ENCODE measurements around the gene TBK1. TPM values are rescaled to one million over a fixed set of nuclear protein-coding genes. Genes with fewer than 3 reads are reported as not detected.

TBK1 gene
- total RNA-seq, 1 experiment from 2014 or later = 15.9 TPM

GRCh38 chr12:64476844-64477243, 24.9 kb downstream of the TBK1 start (continued):
- TF ChIP-seq AFF4 (CRISPR knock-in tag; IDR thresholded peaks at IDR 0.05; ENCODE audit: borderline replicate concordance) = no peak
- TF ChIP-seq PREB (CRISPR knock-in tag; IDR thresholded peaks at IDR 0.05; ENCODE audit: borderline replicate concordance) = no peak
- no peak for TF ChIP-seq ZNF512 (CRISPR knock-in tag; IDR thresholded peaks at IDR 0.05; ENCODE audit: borderline replicate concordance)
- no peak for TF ChIP-seq CREM (CRISPR knock-in tag; IDR thresholded peaks at IDR 0.05)

GRCh38 chr12:64478661-64479060, 26.7 kb downstream of the TBK1 start:
- H3K27ac Mint-ChIP-seq = no peak overlapping the region
- peaks cover 44% of the 10 kb centered on the region for H3K36me3 Mint-ChIP-seq
- H3K4me1 Mint-ChIP-seq = no peaks in the 10 kb centered on the region
- ChIA-PET CTCF (no interaction called here), POLR2A (no interaction called here)
- ATAC-seq (no peak), DNase-seq (ENCODE audit: low spot score) (no peak)
- TF ChIP-seq TEAD1 (CRISPR knock-in tag; IDR thresholded peaks at IDR 0.05) (no peak), ZNF423 (CRISPR knock-in tag; IDR thresholded peaks at IDR 0.05) (no peak), TEAD4 (CRISPR knock-in tag; IDR thresholded peaks at IDR 0.05) (no peak), MXD4 (CRISPR knock-in tag; IDR thresholded peaks at IDR 0.05; ENCODE audit: borderline replicate concordance) (no peak), E2F4 (CRISPR knock-in tag; IDR thresholded peaks at IDR 0.05; ENCODE audit: borderline replicate concordance, low read depth) (no peak), CBFB (CRISPR knock-in tag; IDR thresholded peaks at IDR 0.05; ENCODE audit: low read depth) (no peak), ZBTB43 (CRISPR knock-in tag; IDR thresholded peaks at IDR 0.05) (no peak), FOXP1 (CRISPR knock-in tag; IDR thresholded peaks at IDR 0.05; ENCODE audit: borderline replicate concordance) (no peak), ZNF512 (CRISPR knock-in tag; IDR thresholded peaks at IDR 0.05; ENCODE audit: borderline replicate concordance) (no peak), NFATC4 (CRISPR knock-in tag; IDR thresholded peaks at IDR 0.05) (no peak), ZSCAN18 (CRISPR knock-in tag; IDR thresholded peaks at IDR 0.05) (no peak), MYBL2 (CRISPR knock-in tag; IDR thresholded peaks at IDR 0.05) (no peak), E2F1 (CRISPR knock-in tag; IDR thresholded peaks at IDR 0.05) (no peak), ZBTB21 (CRISPR knock-in tag; IDR thresholded peaks at IDR 0.05; ENCODE audit: borderline replicate concordance) (no peak), GRHL2 (CRISPR knock-in tag; IDR thresholded peaks at IDR 0.05; ENCODE audit: insufficient replicate concordance, severe bottlenecking) (no peak)
- peaks cover 25% of the 10 kb centered on the region for H3K9me3 Mint-ChIP-seq
- no peak overlapping the region for H3K4me3 Mint-ChIP-seq
- no peaks in the 10 kb centered on the region for H3K27me3 Mint-ChIP-seq (ENCODE audit: low read depth)
